H1 (cell line): ENCODE measurements around the gene ATG2B. TPM values are rescaled to one million over a fixed set of nuclear protein-coding genes. Genes with fewer than 3 reads are reported as not detected.

Source experiments
- CTCF ChIA-PET: fragments of 300-600 bp; sonication (Branson Sonifier 250); formaldehyde crosslinking; loops from one replicate; lab custom pipeline; 2021; ENCODE audit not compliant: partially characterized antibody; lab: Charles Lee
- POLR2A ChIA-PET: fragments of 300-600 bp; sonication (Branson Sonifier 250); formaldehyde crosslinking; loops from one replicate; lab custom pipeline; 2021; ENCODE audit warnings: inconsistent platforms; ENCODE audit not compliant: partially characterized antibody; lab: Charles Lee
- DNase-seq, 2 experiments: peaks; one replicate each; pipeline versions ENCODE4 v3.0.0 to v3.0.0-alpha.2; 2010 to 2022; ENCODE audit warnings: low spot score in 2 of 2, low read depth in 1 of 2, mixed read lengths in 1 of 2
- FAIRE-seq: peaks from 2 replicates; lab custom pipeline; 2011; peaks lifted over from hg19 to GRCh38; lab: Jason Lieb, UNC
- H2AFZ ChIP-seq: 2 replicates; pipeline ENCODE4 v1.8.1; 2012; ENCODE audit warnings: low read length, inconsistent platforms
- H2AK5ac ChIP-seq: 2 replicates; pipeline ENCODE4 v1.6.1; 2013; ENCODE audit warnings: low read depth, low read length
- H2BK120ac ChIP-seq: replicated peaks from 2 replicates; pipeline ENCODE3; 2013; ENCODE audit warnings: low read depth, low read length, inconsistent platforms
- H2BK12ac ChIP-seq: 2 replicates; pipeline ENCODE4 v1.6.1; 2013; ENCODE audit warnings: low read depth, low read length
- H2BK15ac ChIP-seq: 2 replicates; pipeline ENCODE4 v1.6.1; 2013; ENCODE audit warnings: low read length
- H2BK20ac ChIP-seq: 2 replicates; pipeline ENCODE4 v1.6.1; 2013; ENCODE audit warnings: low read length
- H2BK5ac ChIP-seq: 2 replicates; pipeline ENCODE4 v1.6.1; 2013; ENCODE audit warnings: low read depth, low read length
- H3K14ac ChIP-seq: 2 replicates; pipeline ENCODE4 v1.6.1; 2013; ENCODE audit warnings: inconsistent platforms; ENCODE audit not compliant: insufficient read length
- H3K18ac ChIP-seq: 2 replicates; pipeline ENCODE4 v1.6.1; 2013; ENCODE audit warnings: low read length; ENCODE audit errors: extremely low read depth
- H3K23ac ChIP-seq: 2 replicates; pipeline ENCODE4 v1.6.1; 2013; ENCODE audit warnings: inconsistent platforms; ENCODE audit not compliant: insufficient read length
- H3K23me2 ChIP-seq: 2 replicates; pipeline ENCODE4 v1.6.1; 2013; ENCODE audit warnings: low read depth, low read length
- H3K27ac ChIP-seq: 2 replicates; pipeline ENCODE4 v1.6.1; 2011; ENCODE audit warnings: low read depth, low read length, inconsistent platforms
- H3K27me3 ChIP-seq, 4 experiments: replicated peaks in 1 of 4; 1 replicate in 1 of 4; 2 replicates in 3 of 4; pipeline versions ENCODE4 v1.6.1 to v1.8.1; 2011 to 2013; ENCODE audit warnings: low read length in 3 of 4, mild to moderate bottlenecking in 3 of 4, inconsistent platforms in 2 of 4, mixed read lengths in 2 of 4, moderate library complexity in 1 of 4; ENCODE audit not compliant: control insufficient read depth in 3 of 4, insufficient read depth in 3 of 4; ENCODE audit errors: extremely low read depth in 1 of 4
- H3K36me3 ChIP-seq, 4 experiments: 2 replicates each; pipeline versions ENCODE4 v1.6.1 to v1.8.1; 2011 to 2013; ENCODE audit warnings: mild to moderate bottlenecking in 4 of 4, low read length in 3 of 4, moderate library complexity in 2 of 4, control low read depth in 1 of 4, inconsistent platforms in 1 of 4; ENCODE audit not compliant: insufficient read depth in 4 of 4, control insufficient read depth in 2 of 4
- H3K4ac ChIP-seq: replicated peaks from 2 replicates; pipeline ENCODE3; 2013; ENCODE audit warnings: low read length, low read depth, mixed read lengths, inconsistent platforms; ENCODE audit not compliant: insufficient read length
- H3K4me1 ChIP-seq, 4 experiments: replicated peaks in 1 of 4; 1 replicate in 1 of 4; 2 replicates in 3 of 4; pipeline versions ENCODE4 v1.6.1 to v1.8.1; 2011 to 2013; ENCODE audit warnings: low read length in 3 of 4, inconsistent platforms in 2 of 4, mixed read lengths in 1 of 4; ENCODE audit not compliant: insufficient read depth in 4 of 4, control insufficient read depth in 3 of 4
- H3K4me2 ChIP-seq, 2 experiments: 2 replicates each; pipeline versions ENCODE4 v1.6.1 to v1.8.1; 2011 to 2013; ENCODE audit warnings: low read depth in 2 of 2, low read length in 2 of 2, control low read depth in 1 of 2, inconsistent platforms in 1 of 2, mild to moderate bottlenecking in 1 of 2; ENCODE audit not compliant: insufficient read depth in 1 of 2
- H3K4me3 ChIP-seq, 4 experiments: fragments of 200-600, 300-600 bp in 1 of 4; sonication (generic), shearing (Covaris generic), sonication (Bioruptor Twin) in 1 of 4; 2 replicates each; pipeline versions ENCODE4 v1.5.1 to v1.8.1; 2011 to 2016; ENCODE audit warnings: low read length in 4 of 4, low read depth in 3 of 4, control low read depth in 2 of 4, inconsistent platforms in 2 of 4, mild to moderate bottlenecking in 2 of 4, mixed read lengths in 1 of 4, moderate library complexity in 1 of 4; ENCODE audit not compliant: insufficient read depth in 2 of 4; ENCODE audit errors: extremely low read depth in 1 of 4
- H3K56ac ChIP-seq: replicated peaks from 2 replicates; pipeline ENCODE3; 2013; ENCODE audit warnings: low read depth, mild to moderate bottlenecking, mixed read lengths, low read length, inconsistent platforms; ENCODE audit not compliant: insufficient read length
- H3K79me1 ChIP-seq: 2 replicates; pipeline ENCODE4 v1.6.1; 2013; ENCODE audit warnings: low read depth, low read length, control low read depth
- H3K79me2 ChIP-seq, 2 experiments: 2 replicates each; pipeline versions ENCODE4 v1.6.1 to v1.8.1; 2012 to 2013; ENCODE audit warnings: low read length in 2 of 2, mild to moderate bottlenecking in 2 of 2, inconsistent platforms in 1 of 2; ENCODE audit not compliant: insufficient read depth in 2 of 2, control insufficient read depth in 1 of 2
- H3K9ac ChIP-seq, 4 experiments: replicated peaks in 1 of 4; 1 replicate in 1 of 4; 2 replicates in 3 of 4; pipeline versions ENCODE4 v1.6.1 to v1.8.1; 2011 to 2013; ENCODE audit warnings: low read depth in 3 of 4, low read length in 3 of 4, control low read depth in 2 of 4, mild to moderate bottlenecking in 2 of 4, moderate library complexity in 2 of 4, inconsistent platforms in 1 of 4; ENCODE audit errors: extremely low read depth in 1 of 4
- H3K9me3 ChIP-seq, 2 experiments: 2 replicates each; pipeline versions ENCODE4 v1.6.1 to v1.8.1; 2012 to 2013; ENCODE audit warnings: mild to moderate bottlenecking in 2 of 2, moderate library complexity in 2 of 2, control low read depth in 1 of 2, inconsistent platforms in 1 of 2, low read depth in 1 of 2, low read length in 1 of 2, mixed read lengths in 1 of 2; ENCODE audit not compliant: insufficient read depth in 2 of 2
- H4K20me1 ChIP-seq, 2 experiments: replicated peaks in 1 of 2; 2 replicates each; pipeline versions ENCODE3 to v1.8.1; 2011 to 2013; ENCODE audit warnings: inconsistent platforms in 2 of 2, low read length in 2 of 2, mild to moderate bottlenecking in 1 of 2; ENCODE audit not compliant: insufficient read depth in 2 of 2, control insufficient read depth in 1 of 2
- H4K5ac ChIP-seq: 2 replicates; pipeline ENCODE4 v1.6.1; 2013; ENCODE audit warnings: low read length, low read depth, mixed read lengths, inconsistent platforms; ENCODE audit not compliant: insufficient read length
- H4K8ac ChIP-seq: 2 replicates; pipeline ENCODE4 v1.8.0; 2013; ENCODE audit warnings: mild to moderate bottlenecking, moderate library complexity, low read length, inconsistent platforms; ENCODE audit not compliant: insufficient read depth; ENCODE audit errors: extremely low read depth
- H4K91ac ChIP-seq: replicated peaks from 2 replicates; pipeline ENCODE3; 2013; ENCODE audit warnings: low read length, mixed read lengths, inconsistent platforms; ENCODE audit not compliant: insufficient read length
- BACH1 ChIP-seq: IDR thresholded peaks from 2 replicates; pipeline ENCODE4 v1.6.1; 2012; ENCODE audit warnings: low read length, improper control_type of control experiment
- CBX8 ChIP-seq: fragments of 300-800, 300-1000 bp; sonication (generic); IDR thresholded peaks from 2 replicates; pipeline ENCODE4 v1.7.1; 2016; ENCODE audit warnings: low read depth, low read length, borderline replicate concordance
- CEBPB ChIP-seq: IDR thresholded peaks from 2 replicates; pipeline ENCODE4 v1.6.1; 2012; ENCODE audit warnings: low read depth, low read length
- E2F6 ChIP-seq: IDR thresholded peaks from 2 replicates; pipeline ENCODE4 v1.6.1; 2012; ENCODE audit warnings: inconsistent platforms
- EP300 ChIP-seq, 2 experiments: IDR thresholded peaks; 1 replicate in 1 of 2; 2 replicates in 1 of 2; pipeline ENCODE4 v1.6.1; 2011 to 2012; ENCODE audit warnings: low read depth in 2 of 2, low read length in 2 of 2, mild to moderate bottlenecking in 2 of 2, borderline replicate concordance in 1 of 2, inconsistent platforms in 1 of 2, moderate library complexity in 1 of 2
- NRF1 ChIP-seq: IDR thresholded peaks from 2 replicates; pipeline ENCODE4 v1.6.1; 2011; ENCODE audit warnings: mild to moderate bottlenecking, low read depth, low read length, improper control_type of control experiment
- SIN3A ChIP-seq, 2 experiments: IDR thresholded peaks in 1 of 2; conservative IDR thresholded peaks in 1 of 2; 2 replicates each; pipeline ENCODE4 v1.6.1; 2011 to 2012; ENCODE audit warnings: low read length in 2 of 2, improper control_type of control experiment in 1 of 2, low read depth in 1 of 2, mild to moderate bottlenecking in 1 of 2
- TCF12 ChIP-seq: IDR thresholded peaks from 2 replicates; pipeline ENCODE4 v1.6.1; 2011; ENCODE audit warnings: low read depth, mild to moderate bottlenecking, low read length
- TEAD4 ChIP-seq: IDR thresholded peaks from 2 replicates; pipeline ENCODE4 v1.6.1; 2012; ENCODE audit warnings: low read depth, low read length, inconsistent platforms, mixed read lengths
- YY1 ChIP-seq: IDR thresholded peaks from 2 replicates; pipeline ENCODE4 v1.6.1; 2011; ENCODE audit warnings: low read depth, mild to moderate bottlenecking, low read length
- WGBS, 2 experiments: shearing (Covaris generic) in 1 of 2; methylation state at CpG; one replicate each; pipeline versions ENCODE4 v1.1.6 to v1.1.7; 2013 to 2015; ENCODE audit warnings: low lambda C conversion rate in 2 of 2, mixed read lengths in 2 of 2, inconsistent platforms in 1 of 2, low coverage in 1 of 2, missing lambda C conversion rate in 1 of 2; ENCODE audit not compliant: insufficient replicate concordance in 2 of 2, insufficient coverage in 1 of 2, insufficient read length in 1 of 2; ENCODE audit errors: extremely low coverage in 1 of 2, missing lambda C conversion rate in 1 of 2; 5-methylcytosine and 5-hydroxymethylcytosine counted together
- polyA plus RNA-seq, 7 experiments: library from polyadenylated mRNA; depleted of rRNA in 3 of 7; stranded (reverse) in 5 of 7; unstranded in 2 of 7; fragments of >200 nt in 5 of 7; fragments of 200-250 nt in 2 of 7; gene quantifications; 1 replicate in 5 of 7; 2 replicates in 1 of 7; 4 replicates in 1 of 7; pipeline versions ENCODE4 v1.2.1 to v1.2.3, GENCODE V29; 2011 to 2013; ENCODE audit warnings: missing spikeins in 2 of 7, mixed read lengths in 2 of 7
- total RNA-seq: library from RNA; stranded (reverse); fragmentation: NEBNext Ultra II Directional; extraction: Animal tissue kit (Norgen Biotek cat#: 25700); gene quantifications from 2 replicates; pipeline ENCODE4 v1.2.1, GENCODE V29; 2021
- TF ChIP-seq, protein P1 (sequence below), 3 experiments: IDR thresholded peaks; 1 replicate in 2 of 3; 2 replicates in 1 of 3; pipeline versions ENCODE4 v1.5.1 to v1.6.1; 2011; ENCODE audit warnings: low read length in 3 of 3, mild to moderate bottlenecking in 3 of 3, inconsistent platforms in 2 of 3, low read depth in 1 of 3, moderate library complexity in 1 of 3; ENCODE audit not compliant: insufficient read depth in 1 of 3; ENCODE audit errors: control extremely low read depth in 1 of 3

ATG2B gene
- total and polyA plus RNA-seq, 2 of the 8 experiments (the other 6 are each of a cell fraction or from before 2014, with no cell fraction given), result 4.6 to 14.4 TPM

DNA sequence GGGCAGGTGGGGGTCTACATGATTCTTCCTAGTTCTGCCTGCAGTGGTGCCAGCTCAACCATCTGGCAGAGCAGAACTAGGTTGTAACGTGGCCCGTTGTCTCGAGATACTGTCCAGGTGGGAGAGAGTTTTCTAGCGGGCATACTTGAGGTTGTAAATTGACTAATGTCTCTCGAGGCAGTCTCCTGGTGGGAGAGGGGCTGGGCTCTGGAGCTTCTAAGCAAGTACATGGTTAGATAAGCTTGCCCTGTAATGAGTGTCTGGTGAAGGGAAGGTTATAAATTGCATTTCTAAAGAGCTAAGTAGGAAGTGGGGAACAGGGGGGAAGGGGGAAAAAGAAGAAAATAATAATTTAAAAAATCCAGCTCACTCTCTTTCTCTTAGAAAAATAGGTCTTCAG, 89.0 kb downstream of the ATG2B start:
- Histone ChIP-seq H4K20me1 (no peaks in the 10 kb centered on the region), H3K36me3 (no peaks in the 10 kb centered on the region; a peak in 2 of 8 replicates), H3K9me3 (peaks cover 4 to 10% of the 10 kb centered on the region in 2 experiments; a peak in 3 of 4 replicates), H2BK15ac (no peak overlapping the region), H3K14ac (no peak overlapping the region), H4K91ac (no peak overlapping the region), H3K4ac (no peak overlapping the region), H3K27ac (no peak overlapping the region), H3K4me3 (no peak overlapping the region), H3K9ac (no peak overlapping the region), H4K5ac (no peak overlapping the region), H2AFZ (no peak overlapping the region), H4K8ac (no peak overlapping the region), H3K18ac (no peak overlapping the region), H3K23me2 (no peaks in the 10 kb centered on the region), H3K4me2 (no peak overlapping the region), H2BK12ac (no peak overlapping the region), H3K4me1 (peaks cover 0 to 6% (median 2%) of the 10 kb centered on the region in 4 experiments; a peak in 2 of 7 replicates), H3K27me3 (no peaks in the 10 kb centered on the region), H2AK5ac (no peak overlapping the region), H3K23ac (no peak overlapping the region), H2BK120ac (no peak overlapping the region), H3K79me2 (no peaks in the 10 kb centered on the region), H3K79me1 (no peaks in the 10 kb centered on the region), H3K56ac (no peak overlapping the region), H2BK5ac (no peak overlapping the region), H2BK20ac (no peak overlapping the region)
- DNase-seq (no peak), FAIRE-seq (no peak)
- WGBS, 2 experiments, result 85% methylated on average over 5 of the region's 5 CpGs; no CpG with 5 or more reads in 1 of the 2 experiments
- CTCF ChIA-PET, result interaction anchor here (0.6 to 12.6 kb wide), 23 partner anchors 9 to 714 kb away, joined by 3 to 268 read pairs (median 5); partner anchors contain the start of gene BDKRB1
- POLR2A ChIA-PET, result no interaction called here
- TF ChIP-seq NRF1 (no peak), TCF12 (no peak), CEBPB (no peak), E2F6 (no peak), EP300 (IDR thresholded peaks at IDR 0.05; ENCODE audit: borderline replicate concordance in 1 of 2, low read depth in 2 of 2, low read length in 2 of 2) (no peak), CBX8 (no peak), BACH1 (no peak), TEAD4 (no peak), SIN3A (conservative IDR thresholded peaks at IDR 0.05 in 1 of 2, IDR thresholded peaks at IDR 0.05 in 1 of 2; ENCODE audit: low read depth in 1 of 2, low read length in 2 of 2) (no peak), YY1 (no peak)
- TF ChIP-seq, protein P1, sequence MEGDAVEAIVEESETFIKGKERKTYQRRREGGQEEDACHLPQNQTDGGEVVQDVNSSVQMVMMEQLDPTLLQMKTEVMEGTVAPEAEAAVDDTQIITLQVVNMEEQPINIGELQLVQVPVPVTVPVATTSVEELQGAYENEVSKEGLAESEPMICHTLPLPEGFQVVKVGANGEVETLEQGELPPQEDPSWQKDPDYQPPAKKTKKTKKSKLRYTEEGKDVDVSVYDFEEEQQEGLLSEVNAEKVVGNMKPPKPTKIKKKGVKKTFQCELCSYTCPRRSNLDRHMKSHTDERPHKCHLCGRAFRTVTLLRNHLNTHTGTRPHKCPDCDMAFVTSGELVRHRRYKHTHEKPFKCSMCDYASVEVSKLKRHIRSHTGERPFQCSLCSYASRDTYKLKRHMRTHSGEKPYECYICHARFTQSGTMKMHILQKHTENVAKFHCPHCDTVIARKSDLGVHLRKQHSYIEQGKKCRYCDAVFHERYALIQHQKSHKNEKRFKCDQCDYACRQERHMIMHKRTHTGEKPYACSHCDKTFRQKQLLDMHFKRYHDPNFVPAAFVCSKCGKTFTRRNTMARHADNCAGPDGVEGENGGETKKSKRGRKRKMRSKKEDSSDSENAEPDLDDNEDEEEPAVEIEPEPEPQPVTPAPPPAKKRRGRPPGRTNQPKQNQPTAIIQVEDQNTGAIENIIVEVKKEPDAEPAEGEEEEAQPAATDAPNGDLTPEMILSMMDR (IDR thresholded peaks at IDR 0.05; ENCODE audit: control extremely low read depth in 1 of 3, insufficient read depth in 1 of 3, low read depth in 1 of 3, low read length in 3 of 3), result no peak
